ENCODE data around the gene COL24A1.
A peak's percentile ranks its signal among the peaks of the same experiment; 100 is the strongest.
"Not testable (repeated sequence)": the region's sequence is repeated elsewhere in the genome, so short reads cannot be mapped to it uniquely, and the experiment has no call there.

The COL24A1 gene

GRCh38 chr1:86152887-86153286 lies 3.7 kb downstream of the COL24A1 start:
- no peak for DNase-seq

GRCh38 chr1:86151427-86151826 lies 5.1 kb downstream of the COL24A1 start:
- DNase-seq = peak; percentile 86

GRCh38 chr1:86150553-86151055 lies 6.0 kb downstream of the COL24A1 start:
- peak; percentile 53 for DNase-seq

- no peak for DNase-seq
These were observed 7.0 kb downstream of the COL24A1 start for GRCh38 chr1:86149591-86149990.

- no peak for DNase-seq
These were observed 8.8 kb downstream of the COL24A1 start for GRCh38 chr1:86147755-86148154.

- DNase-seq = no peak
These were observed 10.0 kb downstream of the COL24A1 start for GRCh38 chr1:86146566-86146965.

- DNase-seq = no peak
These were observed 16.2 kb downstream of the COL24A1 start for GRCh38 chr1:86140281-86140880.

GRCh38 chr1:86138746-86139145 lies 17.8 kb downstream of the COL24A1 start:
- no peak for DNase-seq

- DNase-seq = peak; percentile 93
These were observed 19.1 kb downstream of the COL24A1 start for GRCh38 chr1:86137436-86137835.

GRCh38 chr1:86119214-86119764 lies 37.3 kb downstream of the COL24A1 start:
- no peak for DNase-seq

- no peak for DNase-seq
These were observed 41.7 kb downstream of the COL24A1 start for GRCh38 chr1:86114816-86115400.

GRCh38 chr1:86114236-86114635 lies 42.3 kb downstream of the COL24A1 start:
- DNase-seq = no peak

- DNase-seq = not testable (repeated sequence)
These were observed 45.0 kb downstream of the COL24A1 start for GRCh38 chr1:86111590-86111989.

- DNase-seq = no peak
These were observed 46.0 kb downstream of the COL24A1 start for GRCh38 chr1:86110451-86111129.

- DNase-seq = no peak
These were observed 51.1 kb downstream of the COL24A1 start for GRCh38 chr1:86105533-86105866.

GRCh38 chr1:86104606-86105532 lies 51.7 kb downstream of the COL24A1 start:
- no peak for DNase-seq

- no peak for DNase-seq
These were observed 55.0 kb downstream of the COL24A1 start for GRCh38 chr1:86101616-86102015.

GRCh38 chr1:86100401-86100800 lies 56.2 kb downstream of the COL24A1 start:
- DNase-seq = no peak

- DNase-seq = no peak
These were observed 66.8 kb downstream of the COL24A1 start for GRCh38 chr1:86089765-86090164.

GRCh38 chr1:86085741-86086409 lies 70.7 kb downstream of the COL24A1 start:
- no peak for DNase-seq

GRCh38 chr1:86084998-86085397 lies 71.6 kb downstream of the COL24A1 start:
- DNase-seq = peak; percentile 26

- no peak for DNase-seq
These were observed 74.4 kb downstream of the COL24A1 start for GRCh38 chr1:86082183-86082582.
